ENCODE measurements around the gene CBLN3.

The CBLN3 gene

DNA sequence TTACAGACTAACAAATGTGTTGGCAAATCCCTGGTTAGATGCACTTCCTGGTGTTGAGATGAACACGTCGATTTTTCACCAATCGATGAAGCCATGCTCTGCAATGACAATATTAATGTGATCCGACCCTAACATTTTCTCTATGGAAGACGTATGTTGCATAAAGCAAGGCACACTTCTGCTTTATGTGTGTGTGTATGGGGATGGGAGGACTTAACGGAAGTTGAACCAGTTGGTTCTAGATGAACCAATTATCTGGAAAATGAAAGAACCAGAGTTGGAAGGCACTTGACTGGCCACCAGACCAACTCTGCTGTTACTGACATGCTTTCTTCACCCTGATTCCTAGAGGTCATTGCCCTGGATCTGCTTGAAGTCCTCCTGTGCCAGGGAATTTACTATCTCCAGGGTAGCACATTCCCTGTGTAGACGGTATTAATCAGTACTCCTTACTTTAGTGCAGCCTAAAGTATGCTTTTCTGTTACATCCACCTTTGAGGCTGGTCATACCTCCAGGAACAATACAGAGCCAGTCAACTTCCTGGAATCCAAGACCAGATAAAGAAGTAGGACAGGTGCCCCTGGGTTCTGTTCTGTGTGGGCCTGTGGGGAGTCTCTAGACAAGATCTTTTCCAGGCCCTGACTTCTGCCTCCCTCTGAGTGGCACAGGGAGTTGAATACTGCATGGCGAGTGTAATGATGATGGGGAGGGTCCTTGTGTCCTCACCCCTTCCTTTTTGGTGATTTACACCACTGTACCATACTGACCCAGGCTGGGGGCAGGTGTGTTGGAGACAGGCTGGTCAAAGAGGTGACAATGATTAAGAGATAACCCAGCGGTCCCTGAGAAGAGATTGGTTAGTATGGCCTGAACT, 9.0 kb upstream of the CBLN3 start:
- DNase-seq: no peak

- DNase-seq: no peak
Measured at GRCh38 chr14:24437736-24438067, 8.2 kb upstream of the CBLN3 start.

GRCh38 chr14:24437020-24437735, 7.7 kb upstream of the CBLN3 start:
- DNase-seq: no peak

DNA sequence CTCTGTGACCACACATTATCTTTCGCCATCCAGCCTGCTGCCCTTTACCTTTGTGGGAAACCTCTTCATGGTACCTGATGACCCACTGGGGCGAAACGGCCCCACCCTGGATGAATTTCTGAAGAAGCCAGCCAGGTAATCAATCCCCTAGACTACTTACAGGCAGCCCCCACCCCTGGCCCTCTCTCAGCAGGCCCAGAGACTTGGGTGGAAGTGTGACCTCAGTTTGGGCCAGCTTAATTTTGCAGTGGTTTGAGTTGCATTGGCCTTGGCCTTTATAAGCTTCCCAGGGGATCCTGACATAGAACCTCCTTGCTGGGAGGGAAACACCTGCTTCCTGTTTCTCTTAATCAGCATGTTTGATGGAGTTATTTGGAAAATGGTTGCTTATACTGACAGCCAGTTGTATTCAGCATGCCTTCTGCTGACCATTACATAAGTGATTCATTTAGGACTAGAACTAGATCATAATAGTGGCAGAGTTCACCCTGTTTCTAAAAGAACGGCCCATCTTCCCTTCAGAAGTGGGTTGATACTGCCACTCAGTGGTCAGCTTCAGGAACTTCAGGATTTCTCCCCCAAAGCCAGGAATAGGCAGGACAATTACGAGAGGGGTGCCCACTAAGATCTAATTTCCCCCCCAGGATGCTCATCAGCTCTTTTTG, 7.0 kb upstream of the CBLN3 start:
- DNase-seq: no peak

DNA sequence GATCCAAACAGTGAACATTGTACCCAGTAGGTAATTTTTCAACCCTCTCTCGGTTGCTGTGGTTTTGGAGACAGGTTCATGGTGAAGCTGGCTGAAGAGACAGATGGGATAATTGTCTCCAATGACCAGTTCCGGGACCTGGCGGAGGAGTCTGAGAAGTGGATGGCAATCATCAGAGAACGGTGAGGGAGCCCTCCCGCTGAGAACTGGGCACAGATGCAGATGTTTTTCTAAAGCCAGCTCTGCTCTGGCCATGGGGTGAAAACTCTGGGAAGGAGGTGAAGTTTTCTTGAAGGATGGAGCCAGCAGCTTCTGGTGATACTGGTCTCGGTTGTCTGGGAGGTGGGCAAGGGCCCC, 6.5 kb upstream of the CBLN3 start:
- no peak for DNase-seq

- no peak for DNase-seq
Measured at GRCh38 chr14:24435192-24435810, 5.8 kb upstream of the CBLN3 start.

DNA sequence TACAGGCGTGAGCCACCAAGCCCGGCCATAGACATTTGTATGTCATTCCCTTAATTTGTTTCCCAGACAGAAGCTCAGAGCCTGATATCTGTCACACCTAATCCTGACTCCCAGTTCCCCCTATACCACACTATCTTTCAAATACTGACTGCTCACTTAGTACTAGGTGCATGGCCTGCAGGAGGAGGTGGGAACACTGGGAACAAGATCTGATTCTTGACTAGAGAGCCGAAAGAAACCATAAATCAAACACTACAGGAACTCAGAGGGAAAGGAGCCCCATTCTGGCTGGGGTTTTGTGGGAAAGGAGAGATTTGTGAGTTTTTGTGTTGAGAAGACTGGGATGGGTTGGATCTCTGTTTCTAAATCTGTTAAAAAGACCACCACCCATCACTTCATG, 5.2 kb upstream of the CBLN3 start:
- no peak for DNase-seq

- no peak for DNase-seq
Measured at GRCh38 chr14:24434036-24434435, 4.6 kb upstream of the CBLN3 start.

- DNase-seq: no peak
Measured at GRCh38 chr14:24432259-24433131, 3.0 kb upstream of the CBLN3 start.

GRCh38 chr14:24431569-24432258, 2.2 kb upstream of the CBLN3 start:
- DNase-seq: no peak

GRCh38 chr14:24430682-24431568, 1.5 kb upstream of the CBLN3 start:
- DNase-seq: no peak

DNA sequence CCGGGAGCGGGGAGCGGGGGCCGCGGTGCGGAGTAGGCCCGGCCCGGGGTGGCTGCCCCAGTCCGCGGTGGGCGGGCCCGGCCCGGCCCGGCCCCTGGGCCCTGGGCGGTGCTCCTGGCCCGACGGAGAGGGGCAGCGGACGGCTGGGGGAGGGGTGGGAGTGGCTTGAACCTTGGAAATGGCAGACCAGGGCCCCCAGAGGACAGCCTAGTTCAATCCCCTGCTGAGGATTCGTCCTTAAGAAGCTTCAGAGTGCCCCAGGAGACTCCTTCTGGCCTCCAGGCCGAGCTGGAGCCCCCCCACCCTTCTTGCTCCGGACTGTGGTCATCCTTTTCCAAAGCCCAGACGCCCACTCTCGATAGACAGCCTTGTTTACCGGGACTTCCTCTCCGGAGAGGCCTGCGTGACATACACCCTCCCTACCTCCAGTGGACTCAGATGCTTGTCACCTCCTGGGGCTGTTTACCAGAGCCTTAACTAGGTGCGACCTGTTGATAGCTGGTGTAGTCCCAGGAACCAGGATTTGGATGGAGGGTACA, 744 bp upstream of the CBLN3 start:
- DNase-seq: no peak

DNA sequence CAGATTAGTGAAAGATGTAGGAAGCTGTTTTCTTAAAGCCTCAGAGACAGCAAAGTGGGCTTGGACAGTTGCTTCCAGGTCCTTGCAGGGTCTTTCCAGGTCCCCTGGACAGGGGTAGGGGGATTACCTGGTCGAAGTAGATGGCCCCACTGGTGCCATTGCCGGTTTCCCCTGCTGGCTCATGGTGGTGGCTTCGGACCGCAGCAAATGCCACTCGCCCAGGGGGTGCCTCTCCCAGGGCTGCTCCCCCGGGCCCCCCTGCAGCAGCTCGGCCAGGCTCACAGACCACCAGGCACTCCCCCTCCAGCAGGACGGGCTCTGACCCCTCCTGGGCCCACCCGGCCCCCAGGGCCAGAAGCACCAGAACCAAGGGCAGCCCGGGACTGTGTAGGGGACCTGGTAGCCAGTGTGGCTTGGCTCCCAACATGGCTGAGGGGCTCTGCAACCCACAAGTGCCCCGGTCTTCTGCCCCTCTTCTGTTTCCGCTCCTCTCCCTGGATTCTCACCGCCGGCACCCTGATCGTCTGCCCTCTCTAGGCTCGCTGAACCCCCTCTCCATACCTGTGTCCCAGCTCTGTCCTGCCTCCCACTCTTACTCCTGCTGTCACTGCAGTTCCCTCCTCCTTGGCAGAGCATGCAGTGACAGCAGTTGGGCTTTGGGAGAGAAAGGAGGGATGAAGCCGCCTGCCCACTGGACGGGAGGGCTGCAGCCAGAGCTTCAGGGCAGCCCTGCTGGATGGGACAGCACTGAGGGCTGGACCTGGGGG, 657 bp downstream of the CBLN3 start:
- DNase-seq: no peak

DNA sequence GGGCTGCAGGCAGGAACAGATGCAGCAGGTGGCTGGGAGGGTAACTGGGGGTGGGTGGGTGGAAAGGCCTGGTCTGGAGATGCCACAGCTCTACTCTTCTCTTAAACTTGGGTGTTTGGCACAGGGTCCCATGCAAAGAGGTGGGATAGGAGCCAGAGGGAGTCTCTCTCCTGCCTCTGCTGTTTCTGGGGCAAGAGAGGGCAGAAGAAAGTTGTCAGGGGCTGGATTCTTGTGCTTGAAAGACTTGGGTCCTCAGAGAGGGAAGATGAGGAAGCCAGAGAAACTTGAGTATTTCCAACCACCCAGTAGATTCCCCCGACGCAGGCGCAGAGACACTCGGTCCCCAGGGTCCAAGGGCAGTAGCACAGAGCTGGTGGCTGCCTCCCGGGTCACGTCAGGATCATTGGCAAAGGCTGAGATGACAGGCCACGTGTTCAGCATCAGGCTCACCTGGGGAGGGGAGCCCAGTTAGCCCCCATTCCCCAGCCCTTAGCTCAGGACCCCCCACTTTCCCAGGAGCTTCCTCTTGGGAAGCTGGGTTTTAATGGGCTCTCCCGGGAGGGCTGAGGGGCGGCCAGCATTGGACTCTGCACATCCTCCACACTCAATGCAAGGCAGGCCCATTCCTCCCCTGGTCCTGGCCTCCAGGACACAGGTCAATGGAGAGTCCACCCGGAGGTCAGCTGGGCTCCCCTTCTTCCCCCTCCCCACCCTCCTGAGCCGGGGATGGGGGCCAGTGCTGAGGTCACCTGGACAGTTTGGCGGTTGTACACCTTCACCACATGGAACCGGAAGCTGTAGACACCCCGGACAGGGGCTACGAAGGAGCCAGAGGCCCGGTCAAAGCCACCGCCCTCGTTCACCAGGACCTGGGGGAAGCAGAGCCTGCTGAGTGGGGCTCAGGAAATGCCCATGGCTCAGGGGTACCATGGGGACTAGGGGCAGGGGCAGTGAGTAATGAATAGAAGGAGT, 1.6 kb downstream of the CBLN3 start:
- DNase-seq: no peak

DNA sequence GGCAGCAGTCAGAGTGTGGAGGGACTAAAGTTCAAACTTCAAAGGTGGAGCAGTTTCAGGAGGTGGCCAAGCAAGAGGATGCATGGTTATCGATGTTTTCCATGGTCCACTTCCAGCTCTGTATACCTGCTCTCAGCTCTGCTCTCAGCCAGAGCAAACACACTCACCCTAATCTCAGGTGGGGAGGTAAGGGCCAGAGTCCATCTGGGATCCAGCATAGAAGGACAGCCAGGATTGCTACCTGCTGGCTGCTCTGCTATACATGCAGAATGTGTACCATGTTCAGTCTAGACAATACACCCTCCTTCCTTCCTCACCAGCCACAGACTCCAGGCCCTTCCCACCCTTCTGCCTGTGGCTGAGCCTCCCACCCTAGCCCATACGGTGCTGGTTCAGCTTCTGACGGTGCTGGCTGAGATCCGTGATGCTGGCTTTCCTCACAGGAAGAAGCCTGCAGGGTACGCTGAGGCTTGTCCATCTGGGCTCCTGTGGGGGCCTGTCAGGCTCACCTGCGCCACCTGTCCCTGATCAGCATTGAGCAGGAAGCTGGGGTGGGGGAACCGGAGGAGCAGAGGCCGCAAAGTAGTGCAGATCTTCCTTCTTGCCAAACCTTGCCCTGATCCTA, 2.4 kb downstream of the CBLN3 start:
- no peak for DNase-seq

- no peak for DNase-seq
Measured at GRCh38 chr14:24426150-24426911, 3.1 kb downstream of the CBLN3 start.

DNA sequence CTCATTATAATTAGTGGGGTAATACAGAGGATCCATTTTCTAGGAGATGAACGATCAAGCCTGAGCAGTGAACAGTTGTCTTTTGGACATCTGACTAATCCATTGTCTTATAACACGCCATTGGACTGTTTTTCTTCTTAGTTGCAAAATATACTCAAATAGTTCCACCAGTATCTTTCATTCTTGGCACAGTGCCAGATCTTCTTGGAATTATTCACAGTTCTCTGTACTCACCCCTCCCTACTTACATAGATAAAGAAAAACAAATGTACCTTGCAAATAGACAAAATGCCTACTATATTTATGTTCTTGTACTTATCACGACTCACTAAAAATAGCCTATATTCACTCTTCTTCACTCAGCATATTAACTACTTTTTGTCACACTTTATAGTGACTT, 3.8 kb downstream of the CBLN3 start:
- no peak for DNase-seq
